GM18868 (cell line): Measurements from ENCODE around the gene P2RY14.

Experiments
- ATAC-seq: cut with Tn5 transposase; IDR thresholded peaks from one replicate; pipeline ENCODE4 v1.9.1; 2021; ENCODE audit warnings: mild to moderate bottlenecking, moderate library complexity; ENCODE audit not compliant: unreplicated experiment

P2RY14 gene

DNA sequence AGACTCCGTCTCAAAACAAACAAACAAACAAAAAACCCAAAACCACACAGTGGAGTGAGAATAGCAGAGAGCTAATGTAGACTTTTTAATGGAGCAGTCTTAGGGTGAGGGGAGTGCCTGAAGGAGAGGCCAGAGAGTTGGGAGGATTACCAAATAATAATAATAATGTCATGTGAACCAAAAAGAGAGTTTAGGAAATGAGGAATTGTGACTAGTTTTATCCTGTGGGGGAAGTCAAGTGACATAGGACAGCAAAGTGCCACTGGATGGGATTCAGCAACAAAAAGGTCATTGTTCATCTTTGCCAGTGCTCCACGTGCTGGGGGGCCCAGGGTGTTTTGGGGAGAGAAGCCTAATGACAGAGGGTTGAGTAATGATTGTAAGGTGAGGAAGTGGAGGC, 25.4 kb upstream of the P2RY14 start:
- no peak for ATAC-seq

DNA sequence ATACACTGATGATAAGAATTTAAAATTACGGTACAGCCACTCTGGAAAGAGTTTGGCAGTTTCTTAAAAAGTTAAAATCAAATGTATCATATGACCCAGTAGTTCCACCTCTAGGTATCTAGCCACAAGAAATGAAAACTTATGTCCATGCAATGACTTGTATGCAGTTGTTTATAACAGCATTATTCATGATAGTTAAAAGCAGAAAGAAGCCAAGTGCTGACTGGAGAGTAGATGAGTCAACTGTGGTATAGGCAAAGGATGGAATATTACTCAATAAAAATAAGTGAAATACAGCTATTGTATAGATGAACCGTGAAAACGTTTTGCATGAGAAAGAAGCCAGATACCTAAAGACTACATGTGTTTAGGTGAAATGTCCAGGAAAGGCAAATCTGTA, 23.4 kb upstream of the P2RY14 start:
- ATAC-seq: no peak

DNA sequence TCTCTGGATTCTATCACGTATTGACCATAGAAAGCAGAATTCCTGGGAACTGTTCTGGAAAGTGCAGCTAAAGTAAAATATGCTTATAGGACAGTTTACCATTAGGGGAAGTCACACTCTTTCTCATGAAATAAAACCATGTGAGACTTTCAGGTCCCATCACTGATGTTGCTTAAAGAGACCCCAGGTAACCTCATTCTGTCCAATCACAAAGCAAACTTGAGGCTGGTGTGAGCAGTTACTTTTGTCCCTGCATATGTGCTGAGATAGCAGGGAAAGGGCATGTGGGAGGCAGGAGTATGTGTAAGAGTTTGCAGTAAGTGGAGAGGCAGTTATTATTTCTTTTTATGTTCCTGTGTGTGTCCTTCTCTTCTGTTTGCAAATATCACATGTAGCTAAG, 22.2 kb upstream of the P2RY14 start:
- no peak for ATAC-seq

DNA sequence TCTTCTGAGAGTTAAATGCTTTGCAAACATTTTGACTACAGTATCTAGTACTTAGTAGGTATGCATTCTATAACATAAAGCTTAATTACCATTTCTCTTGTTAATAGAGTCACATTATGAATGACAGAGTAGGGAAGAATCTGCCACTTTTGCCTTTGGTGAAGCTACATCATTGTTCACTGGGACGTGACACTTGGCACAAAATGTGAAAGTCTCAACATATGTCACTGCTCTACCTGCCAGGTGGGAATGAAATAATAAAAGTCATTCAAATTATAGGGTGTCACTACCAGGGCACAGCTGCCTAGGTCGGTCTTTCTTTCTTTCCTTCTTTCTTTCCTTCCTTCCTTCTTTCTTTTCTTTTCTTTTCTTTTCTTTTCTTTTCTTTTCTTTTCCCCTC, 20.7 kb upstream of the P2RY14 start:
- no peak for ATAC-seq

DNA sequence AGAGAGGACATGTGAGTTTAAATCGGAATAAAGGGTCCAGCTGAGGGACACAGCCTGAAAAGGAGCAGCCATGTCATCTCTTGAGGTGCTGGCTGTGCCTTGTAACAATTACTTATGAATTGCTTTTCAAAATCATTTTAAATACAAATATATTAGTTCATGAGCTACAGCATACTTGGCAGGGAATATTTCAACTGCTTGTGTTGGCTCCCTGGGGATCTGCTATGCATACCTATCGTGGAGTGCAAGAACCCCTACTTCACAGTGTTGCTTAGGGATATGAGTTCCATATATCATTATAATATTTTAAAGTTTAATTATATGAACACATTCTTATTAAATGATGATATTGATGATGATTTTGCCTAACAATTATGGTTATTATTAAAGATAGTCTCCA, 19.1 kb upstream of the P2RY14 start:
- ATAC-seq: no peak

DNA sequence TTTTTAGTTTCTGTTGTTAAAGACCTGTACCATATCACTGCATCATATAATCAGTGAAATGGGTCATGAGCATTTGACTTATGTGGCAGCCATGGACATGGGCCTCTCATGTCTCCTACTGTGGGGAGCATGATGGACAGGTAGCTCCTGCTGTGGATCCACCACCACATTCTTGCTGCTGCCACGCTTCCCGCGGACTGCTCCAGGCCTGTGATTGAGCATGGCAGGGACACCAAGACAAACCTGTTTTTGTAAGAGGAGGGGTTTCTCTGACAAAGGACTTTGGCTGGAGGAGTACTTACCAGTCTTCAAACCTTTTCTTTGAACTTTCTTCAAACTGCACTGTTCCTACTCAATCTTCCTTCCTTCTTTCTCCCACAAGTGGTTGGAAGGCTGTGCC, 17.9 kb upstream of the P2RY14 start:
- ATAC-seq: no peak

DNA sequence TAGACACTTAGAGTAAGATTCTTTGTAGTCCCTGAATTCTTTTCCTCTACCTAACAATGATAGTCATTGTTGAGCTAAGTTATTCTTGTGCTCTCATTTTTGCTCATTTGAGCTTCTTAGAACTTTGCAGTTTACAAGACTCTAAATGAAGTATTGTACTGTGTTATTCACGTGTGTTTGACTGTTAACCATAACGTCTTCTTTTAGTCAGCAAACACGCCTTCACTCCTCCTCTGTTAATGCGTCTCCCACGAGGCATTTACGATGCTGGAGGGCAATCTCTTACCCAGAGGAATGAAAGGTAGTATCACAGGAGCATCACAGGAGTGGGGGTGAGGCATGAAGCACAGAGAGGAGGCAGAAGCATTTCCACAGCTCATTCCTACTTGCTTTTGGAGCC, 14.8 kb upstream of the P2RY14 start:
- peak; percentile 44 for ATAC-seq

DNA sequence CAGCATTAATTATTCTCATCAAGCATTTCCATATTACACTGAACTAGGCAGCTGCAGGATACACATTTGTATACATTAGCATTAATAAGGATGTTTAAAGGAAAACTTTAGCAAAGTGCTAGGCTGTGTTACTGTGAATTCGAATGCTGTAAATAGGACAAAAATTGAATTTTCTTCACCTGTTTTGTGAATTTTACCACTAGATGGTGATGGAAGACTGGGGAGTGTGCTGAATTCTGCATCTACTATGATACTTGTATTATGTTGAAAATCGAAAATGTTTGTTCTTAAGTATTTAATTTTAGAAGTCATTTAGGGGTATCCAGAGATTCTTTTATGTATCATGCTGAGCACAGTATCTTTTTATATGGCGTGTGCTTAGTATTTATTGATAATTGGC, 12.3 kb upstream of the P2RY14 start:
- ATAC-seq: no peak

DNA sequence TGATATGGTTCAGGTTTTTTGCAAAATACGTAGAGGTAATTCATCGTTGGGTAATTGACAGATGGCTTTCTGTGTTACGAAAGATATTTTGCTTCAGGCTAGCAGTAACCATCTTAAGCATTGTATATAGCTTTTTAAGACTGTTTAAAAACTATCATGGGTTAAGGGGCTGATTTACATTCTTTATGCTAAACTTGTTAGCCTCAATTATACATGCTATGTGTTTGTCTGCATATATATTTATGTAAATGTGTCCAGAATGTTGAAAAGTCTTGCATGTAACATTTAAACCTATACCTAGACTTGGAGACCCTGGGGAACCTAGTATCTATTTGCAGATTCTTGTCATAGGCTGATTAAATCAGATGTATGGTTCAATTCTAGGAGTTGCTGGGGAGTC, 11.1 kb upstream of the P2RY14 start:
- no peak for ATAC-seq

DNA sequence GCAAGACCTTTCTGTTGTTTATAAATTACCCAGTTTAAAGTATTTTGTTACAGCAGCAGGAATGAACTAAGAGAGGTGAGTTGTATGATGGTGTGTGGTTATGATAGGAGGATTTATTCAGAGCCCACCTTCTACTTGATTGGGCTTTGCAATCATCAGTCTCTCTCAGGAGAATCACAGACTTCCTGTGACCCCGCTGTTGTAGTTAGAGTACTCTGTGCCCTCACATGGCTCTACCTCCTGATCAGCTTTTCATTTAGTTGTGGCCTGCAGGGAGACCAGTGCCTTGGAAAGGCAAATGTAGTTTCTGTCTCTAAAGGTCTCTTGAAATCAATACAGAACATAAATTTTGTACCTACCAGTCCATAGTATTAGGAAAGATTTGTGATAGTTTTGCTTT, 7.6 kb upstream of the P2RY14 start:
- ATAC-seq: no peak

DNA sequence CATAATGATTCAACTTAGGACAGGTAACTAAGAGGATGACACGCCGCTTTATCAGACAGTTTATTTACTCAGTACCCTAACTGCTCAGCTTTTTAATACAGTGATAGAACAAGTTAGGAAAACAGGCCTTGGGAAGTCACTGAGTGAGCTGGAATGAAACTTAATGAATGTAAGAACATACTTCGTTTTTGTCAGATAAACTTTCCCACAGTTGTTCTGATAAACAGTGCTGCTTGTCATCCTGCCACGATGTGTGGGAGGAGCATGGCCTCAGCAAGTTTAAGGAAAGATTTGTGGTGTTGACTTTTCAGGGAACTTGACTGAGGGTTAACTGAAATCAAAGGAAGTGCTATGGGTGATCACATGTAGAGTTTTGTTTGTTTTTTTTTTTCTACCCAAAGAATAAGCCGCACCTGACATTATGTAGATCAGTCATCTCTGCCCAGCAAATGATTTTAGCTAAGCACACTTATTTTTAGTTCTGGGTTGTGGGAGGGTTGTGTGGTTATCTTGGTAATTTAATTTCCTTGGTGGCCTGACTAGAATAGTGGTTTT, 5.6 kb upstream of the P2RY14 start:
- ATAC-seq: no peak

DNA sequence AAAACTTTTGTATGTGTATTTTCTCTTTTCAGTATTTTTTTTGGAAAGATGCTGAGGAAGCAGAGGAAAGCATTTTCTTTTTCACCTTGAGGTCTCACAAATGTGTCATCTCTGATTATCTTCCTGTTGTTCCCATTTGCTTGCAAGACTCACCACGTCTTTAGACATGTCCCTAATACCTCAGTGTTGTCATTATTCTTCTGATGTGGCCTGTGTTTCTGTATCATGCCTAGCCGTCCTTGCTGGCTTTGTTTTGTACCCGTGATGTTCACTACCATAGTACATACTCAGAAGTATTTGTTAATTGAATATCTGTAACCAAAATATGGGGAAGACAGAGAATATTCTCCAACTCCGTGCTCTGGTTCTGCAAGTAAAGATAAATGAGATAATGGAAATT, 5.0 kb upstream of the P2RY14 start:
- no peak for ATAC-seq

DNA sequence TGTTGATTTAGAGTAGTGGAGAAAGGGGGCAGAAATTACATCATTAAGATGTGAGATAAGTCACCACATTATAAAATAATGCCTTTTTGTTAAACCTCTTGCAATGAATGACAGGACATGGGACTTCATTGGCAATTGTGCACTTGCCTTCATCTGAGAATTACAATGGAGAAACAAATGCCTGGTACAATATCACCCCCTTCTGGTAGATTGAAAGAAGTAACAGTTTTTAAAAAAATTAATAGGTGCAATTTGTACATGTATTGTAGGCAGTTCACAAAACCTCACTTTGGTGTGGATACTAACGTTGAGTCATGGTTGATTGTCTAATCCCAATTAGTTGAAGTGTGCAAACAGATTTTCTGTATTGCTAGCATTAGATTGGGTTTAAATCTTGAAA, 4.6 kb upstream of the P2RY14 start:
- no peak for ATAC-seq

DNA sequence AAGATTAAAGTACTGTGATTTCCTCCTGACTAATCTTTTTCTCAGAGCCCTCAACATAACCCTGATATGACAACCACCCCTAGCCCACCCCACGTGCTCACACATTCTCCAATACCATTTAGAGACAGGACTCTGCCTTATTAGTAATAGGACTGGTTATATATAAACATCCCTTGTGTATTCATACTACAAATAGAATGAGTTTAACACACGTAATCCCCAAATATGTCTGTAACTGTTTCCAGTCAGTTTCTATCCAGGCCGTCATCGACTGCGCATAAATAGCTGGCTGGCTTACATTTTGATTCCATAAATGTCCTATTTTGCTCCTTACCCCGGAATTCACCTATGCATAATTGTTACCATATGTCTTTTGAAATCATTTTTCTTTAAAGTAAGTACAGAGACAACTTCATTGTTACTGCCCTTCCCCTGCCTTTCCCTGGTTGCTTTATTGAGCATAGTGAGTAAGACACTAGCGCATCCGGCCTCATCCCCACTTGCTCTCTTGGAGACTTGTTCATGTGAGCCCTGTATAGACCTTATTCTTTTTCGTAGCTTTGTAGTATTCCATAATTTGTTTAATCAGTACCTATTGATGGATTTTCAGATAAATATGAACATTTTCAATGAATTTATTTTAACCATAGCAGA, 3.5 kb upstream of the P2RY14 start:
- ATAC-seq: no peak

DNA sequence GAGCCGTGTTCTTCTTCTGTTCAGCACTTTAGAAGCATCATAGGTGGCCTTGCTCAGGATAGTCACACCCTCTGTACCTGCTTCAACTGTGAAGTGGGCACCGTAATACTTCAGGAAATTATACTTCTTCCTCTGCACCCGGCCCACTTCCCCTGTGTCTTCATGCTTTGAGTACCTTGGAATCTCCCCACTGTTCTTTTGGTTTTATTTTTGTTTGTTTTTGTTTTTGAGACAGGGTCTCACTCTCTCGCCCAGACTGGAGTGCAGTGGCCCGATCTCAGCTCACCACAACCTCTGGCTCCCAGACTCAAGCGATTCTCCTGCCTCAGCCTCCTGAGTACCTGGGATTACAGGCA, 1.7 kb downstream of the P2RY14 start:
- peak; percentile 71 for ATAC-seq

DNA sequence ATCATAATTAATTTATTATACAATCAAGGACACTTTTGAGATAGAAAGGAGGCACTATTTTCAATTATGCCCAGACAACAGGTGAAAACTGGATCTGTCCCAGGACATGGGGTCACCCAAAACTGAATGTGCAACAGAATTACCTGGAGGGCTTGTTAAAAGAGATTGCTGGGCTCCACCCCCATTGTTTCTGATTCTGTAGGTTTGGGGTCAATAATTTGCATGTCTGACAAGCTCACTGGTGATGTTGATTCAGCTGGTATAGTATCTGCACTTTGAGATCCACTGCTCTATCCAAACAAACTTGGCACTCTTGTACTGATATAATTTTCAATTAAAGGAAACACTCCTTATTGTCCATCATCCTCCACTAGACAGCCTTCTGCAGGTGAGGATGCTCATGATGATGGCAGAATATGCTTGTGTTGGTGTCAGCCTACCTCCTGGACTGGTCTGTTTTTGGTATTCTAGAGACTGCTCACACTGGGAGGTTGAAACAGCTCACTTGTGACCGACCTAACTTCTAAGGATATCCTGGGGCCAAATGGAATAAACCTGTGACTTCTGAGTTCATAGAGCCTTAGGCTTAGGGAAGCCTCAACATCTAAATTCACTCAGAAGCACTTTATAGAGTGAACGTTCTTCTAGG, 2.2 kb downstream of the P2RY14 start:
- ATAC-seq: peak; percentile 9

DNA sequence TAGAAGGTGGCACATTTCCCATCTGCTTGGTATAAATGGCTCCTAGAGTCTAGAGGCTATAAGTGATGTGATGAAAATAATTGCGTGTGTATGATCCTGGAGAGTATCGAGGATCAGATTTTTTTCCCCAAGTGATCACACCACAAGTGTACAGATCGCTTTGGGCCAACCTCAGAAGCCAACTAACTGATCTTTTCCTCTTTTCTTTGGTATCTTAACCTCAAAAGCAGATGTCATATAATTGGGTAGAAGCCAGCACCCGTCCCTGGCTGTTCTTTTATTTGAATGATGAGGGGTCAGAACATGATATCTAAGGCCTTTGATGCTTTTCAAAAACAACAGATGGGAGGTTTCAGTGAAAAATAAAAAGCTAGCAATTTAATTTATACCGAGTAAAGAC, 3.3 kb downstream of the P2RY14 start:
- no peak for ATAC-seq

DNA sequence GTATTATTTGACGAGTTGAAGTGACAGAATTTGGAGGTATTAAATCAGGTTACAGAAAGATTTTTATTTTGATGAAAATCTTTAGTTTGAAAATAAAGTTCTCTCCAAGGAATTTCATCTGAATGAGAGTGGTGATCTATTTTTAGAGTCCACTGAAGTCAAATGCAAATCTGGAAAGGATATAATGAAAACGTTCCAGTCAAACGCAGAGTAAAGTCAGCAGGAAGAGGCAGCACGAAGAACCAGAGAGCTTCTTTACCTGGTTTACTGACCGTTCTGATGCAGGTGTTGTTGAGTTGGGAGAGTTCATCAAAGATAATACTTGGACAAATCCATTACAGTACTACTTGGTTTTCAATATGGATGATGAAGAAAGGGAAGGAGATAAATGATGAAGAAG, 8.7 kb downstream of the P2RY14 start:
- ATAC-seq: no peak

DNA sequence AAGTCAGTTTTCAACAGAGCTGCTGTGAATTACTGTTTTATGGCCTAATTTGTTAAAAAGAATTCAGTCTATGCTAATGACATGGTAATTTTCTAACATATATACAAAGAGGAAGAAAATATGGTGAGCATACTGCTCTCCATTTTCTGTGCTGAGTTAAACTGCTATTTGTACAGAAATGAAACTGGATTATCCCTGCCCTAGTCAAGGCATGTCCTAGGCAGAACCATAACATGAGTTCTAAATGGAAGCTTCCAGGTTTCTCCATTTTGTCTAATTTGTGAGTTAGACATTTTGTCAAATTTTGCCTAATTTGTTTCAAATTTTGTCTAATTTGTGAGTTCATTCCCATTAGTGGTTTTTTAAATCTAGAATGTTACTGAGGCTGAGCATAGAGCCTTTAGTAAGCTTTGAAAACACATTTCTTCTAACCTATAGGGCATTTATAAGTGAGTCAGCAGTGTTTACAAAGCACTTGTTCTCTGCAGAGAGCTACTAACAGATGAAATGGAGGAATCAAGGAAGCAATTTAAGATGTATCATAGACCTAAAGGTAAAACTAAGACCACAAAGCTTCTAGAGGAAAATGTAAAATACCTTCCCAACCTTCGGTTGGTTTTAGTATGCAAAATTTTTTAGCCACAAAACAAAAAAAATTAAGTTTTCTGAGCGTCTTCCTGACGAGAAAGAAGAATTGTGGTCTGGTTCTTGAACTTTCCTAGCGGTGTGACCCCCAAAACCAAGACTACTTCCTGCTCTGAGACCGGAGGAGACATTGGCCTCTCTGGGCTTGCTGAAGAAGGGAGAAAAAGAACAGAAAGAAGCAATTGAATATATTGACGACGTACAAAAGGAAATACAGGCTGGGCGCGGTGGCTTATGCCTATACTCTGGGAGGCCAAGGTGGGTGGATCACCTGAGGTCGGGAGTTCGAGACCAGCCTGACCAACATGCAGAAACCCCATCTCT, 9.8 kb downstream of the P2RY14 start:
- ATAC-seq: peak; percentile 44

DNA sequence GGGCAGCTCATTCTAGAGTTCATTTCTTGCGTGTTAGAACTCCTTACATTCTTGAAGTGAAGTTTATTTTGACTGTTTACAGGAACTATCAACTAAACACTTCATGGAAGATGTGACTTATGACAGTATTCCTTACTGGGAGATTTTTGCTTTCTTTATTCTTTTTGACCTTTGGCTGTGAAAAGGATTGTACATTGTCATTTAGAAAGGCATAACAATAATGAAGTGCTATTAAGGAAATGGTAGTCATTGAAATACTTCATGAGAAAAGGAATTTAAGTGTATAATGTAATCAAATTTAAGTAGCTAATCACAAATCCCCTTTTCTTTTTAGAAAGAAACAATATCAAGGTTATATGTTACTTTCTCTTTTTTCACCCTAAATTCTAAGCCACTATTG, 11.3 kb downstream of the P2RY14 start:
- no peak for ATAC-seq

DNA sequence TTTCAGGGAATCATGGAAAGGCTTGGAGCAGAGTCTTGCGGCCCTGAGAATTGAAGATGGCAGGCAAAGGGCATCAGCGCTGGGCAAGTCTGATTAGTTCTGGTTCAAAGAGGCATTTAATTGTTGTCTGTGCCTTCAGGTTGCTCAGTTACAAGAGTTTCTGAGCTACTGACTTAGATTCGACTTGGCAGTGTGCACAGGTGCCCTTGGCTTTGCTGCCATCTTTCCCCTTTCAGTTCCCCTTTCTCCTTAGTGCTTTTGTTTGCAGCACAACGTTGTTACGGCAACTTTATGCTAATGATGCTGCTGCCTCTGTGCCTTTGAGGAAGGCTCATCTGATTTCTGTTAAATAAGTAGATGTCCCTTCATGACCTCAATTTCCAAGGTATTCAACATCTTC, 12.5 kb downstream of the P2RY14 start:
- ATAC-seq: peak; percentile 97

DNA sequence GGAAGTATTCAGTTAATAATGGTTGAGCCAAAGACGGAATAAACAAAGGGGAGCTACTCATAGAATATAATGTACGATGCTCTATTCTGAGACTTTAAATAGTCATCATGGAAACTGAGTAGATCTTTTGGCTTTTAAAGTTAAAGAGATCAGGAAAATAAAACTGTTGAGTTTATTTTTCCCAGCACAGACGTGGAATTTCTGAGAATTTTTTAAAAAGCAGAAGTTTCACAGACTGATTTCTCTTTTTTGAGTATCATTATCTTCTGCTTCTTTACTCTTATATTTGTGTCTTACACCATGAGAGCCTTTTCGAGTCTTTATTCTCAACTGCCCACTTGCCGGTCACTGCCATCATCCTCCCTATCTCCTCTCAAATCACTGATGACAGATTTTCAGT, 13.2 kb downstream of the P2RY14 start:
- ATAC-seq: no peak
